Mammary epithelial cell (primary cell): ENCODE measurements around the gene NBEA.

ENCODE experiments used
- CTCF ChIP-seq, 2 donors: IDR thresholded peaks in 1 of 2; conservative IDR thresholded peaks in 1 of 2; 2 replicates each; pipeline ENCODE4 v1.5.1; 2011 to 2012; ENCODE audit warnings: inconsistent platforms in 2 of 2, low read length in 2 of 2, mild to moderate bottlenecking in 2 of 2, control low read depth in 1 of 2, low read depth in 1 of 2; ENCODE audit not compliant: insufficient read depth in 1 of 2; ENCODE audit errors: extremely low read depth in 1 of 2
- EZH2 ChIP-seq: IDR thresholded peaks from 2 replicates; pipeline ENCODE4 v1.6.1; 2012; ENCODE audit warnings: low read length, inconsistent platforms, borderline replicate concordance

- no peak for TF ChIP-seq CTCF (conservative IDR thresholded peaks at IDR 0.05 in 1 of 2, IDR thresholded peaks at IDR 0.05 in 1 of 2; ENCODE audit: extremely low read depth in 1 of 2, insufficient read depth in 1 of 2, low read depth in 1 of 2, low read length in 2 of 2)
- TF ChIP-seq EZH2: no peak
Measured at GRCh38 chr13:35165205-35165604, 223.1 kb downstream of the NBEA start.
